Neuronal stem cell (in vitro differentiated cells): ENCODE measurements around the gene HP1BP3.

ENCODE experiments used
- DNase-seq: peaks from one replicate; pipeline ENCODE4 v3.0.0-alpha.2; 2013; ENCODE audit warnings: low spot score
- H2AFZ ChIP-seq: one replicate; pipeline ENCODE4 v1.6.1; 2013; ENCODE audit warnings: mild to moderate bottlenecking, low read length, inconsistent platforms
- H2AK5ac ChIP-seq: 2 replicates; pipeline ENCODE4 v1.6.1; 2013; ENCODE audit warnings: low read depth, mild to moderate bottlenecking, inconsistent platforms, low read length, moderate library complexity, mixed read lengths
- H2BK120ac ChIP-seq: 2 replicates; pipeline ENCODE4 v1.6.1; 2013; ENCODE audit warnings: low read depth, mild to moderate bottlenecking, inconsistent platforms, low read length, moderate library complexity, mixed read lengths
- H2BK12ac ChIP-seq: one replicate; pipeline ENCODE4 v1.6.1; 2013; ENCODE audit warnings: low read length, inconsistent platforms
- H2BK15ac ChIP-seq: 2 replicates; pipeline ENCODE4 v1.6.1; 2013; ENCODE audit warnings: mild to moderate bottlenecking, low read length, inconsistent platforms, mixed read lengths
- H2BK5ac ChIP-seq: one replicate; pipeline ENCODE4 v1.6.1; 2013; ENCODE audit warnings: inconsistent platforms, mild to moderate bottlenecking, low read length, moderate library complexity
- H3K14ac ChIP-seq: one replicate; pipeline ENCODE4 v1.6.1; 2013; ENCODE audit warnings: low read length, inconsistent platforms
- H3K18ac ChIP-seq: 2 replicates; pipeline ENCODE4 v1.6.1; 2013; ENCODE audit warnings: low read length, inconsistent platforms
- H3K23ac ChIP-seq: 2 replicates; pipeline ENCODE4 v1.6.1; 2013; ENCODE audit warnings: low read depth, mild to moderate bottlenecking, mixed read lengths, low read length, inconsistent platforms; ENCODE audit not compliant: poor library complexity
- H3K27ac ChIP-seq: replicated peaks from 3 replicates; pipeline ENCODE4 v1.5.1; 2013; ENCODE audit warnings: low read length, inconsistent platforms
- H3K27me3 ChIP-seq, 3 experiments: 2 replicates each; pipeline ENCODE4 v1.6.1; 2013; ENCODE audit warnings: low read length in 3 of 3, mild to moderate bottlenecking in 2 of 3, inconsistent platforms in 1 of 3, low read depth in 1 of 3, mixed read lengths in 1 of 3, moderate library complexity in 1 of 3; ENCODE audit not compliant: control insufficient read depth in 3 of 3, insufficient read depth in 3 of 3
- H3K36me3 ChIP-seq, 2 donors: replicated peaks in 1 of 2; 2 replicates each; pipeline ENCODE4 v1.6.1; 2013; ENCODE audit warnings: low read length in 2 of 2; ENCODE audit not compliant: control insufficient read depth in 2 of 2, insufficient read depth in 2 of 2
- H3K4ac ChIP-seq: 2 replicates; pipeline ENCODE4 v1.6.1; 2013; ENCODE audit warnings: inconsistent platforms, mild to moderate bottlenecking, low read length, moderate library complexity
- H3K4me1 ChIP-seq, 2 donors: 1 replicate in 1 of 2; 2 replicates in 1 of 2; pipeline ENCODE4 v1.6.1; 2013; ENCODE audit warnings: low read length in 2 of 2, low read depth in 1 of 2; ENCODE audit not compliant: control insufficient read depth in 2 of 2, insufficient read depth in 1 of 2
- H3K4me2 ChIP-seq: one replicate; pipeline ENCODE4 v1.6.1; 2013; ENCODE audit warnings: mild to moderate bottlenecking, low read length, inconsistent platforms; ENCODE audit not compliant: insufficient read depth, poor library complexity, severe bottlenecking
- H3K4me3 ChIP-seq, 2 donors: 2 replicates each; pipeline ENCODE4 v1.5.1; 2013; ENCODE audit warnings: low read length in 2 of 2, mild to moderate bottlenecking in 2 of 2, inconsistent platforms in 1 of 2, moderate library complexity in 1 of 2
- H3K79me1 ChIP-seq: one replicate; pipeline ENCODE4 v1.6.1; 2013; ENCODE audit warnings: low read depth, mild to moderate bottlenecking, inconsistent platforms, low read length, moderate library complexity
- H3K9ac ChIP-seq: one replicate; pipeline ENCODE4 v1.6.1; 2013; ENCODE audit warnings: mild to moderate bottlenecking, low read depth, low read length, inconsistent platforms; ENCODE audit not compliant: poor library complexity
- H3K9me3 ChIP-seq, 2 donors: replicated peaks in 1 of 2; 2 replicates each; pipeline versions ENCODE3 to v1.6.1; 2013; ENCODE audit warnings: low read length in 2 of 2, mild to moderate bottlenecking in 2 of 2, inconsistent platforms in 1 of 2, low read depth in 1 of 2, mixed read lengths in 1 of 2, moderate library complexity in 1 of 2; ENCODE audit not compliant: control insufficient read depth in 2 of 2, insufficient read depth in 1 of 2
- H4K8ac ChIP-seq: one replicate; pipeline ENCODE4 v1.6.1; 2013; ENCODE audit warnings: low read depth, mild to moderate bottlenecking, inconsistent platforms, low read length, moderate library complexity
- H4K91ac ChIP-seq: one replicate; pipeline ENCODE4 v1.6.1; 2013; ENCODE audit warnings: low read length, low read depth, mild to moderate bottlenecking, inconsistent platforms; ENCODE audit not compliant: poor library complexity
- WGBS, 2 donors: extraction: QIAGEN DNeasy Blood & Tissue Kit; methylation state at CpG; one replicate each; pipeline ENCODE4 v1.1.7; 2013; ENCODE audit warnings: missing lambda C conversion rate in 2 of 2, mixed read lengths in 1 of 2; ENCODE audit not compliant: insufficient read length in 2 of 2, insufficient replicate concordance in 1 of 2; ENCODE audit errors: extremely low coverage in 2 of 2; 5-methylcytosine and 5-hydroxymethylcytosine counted together

HP1BP3 gene

DNA sequence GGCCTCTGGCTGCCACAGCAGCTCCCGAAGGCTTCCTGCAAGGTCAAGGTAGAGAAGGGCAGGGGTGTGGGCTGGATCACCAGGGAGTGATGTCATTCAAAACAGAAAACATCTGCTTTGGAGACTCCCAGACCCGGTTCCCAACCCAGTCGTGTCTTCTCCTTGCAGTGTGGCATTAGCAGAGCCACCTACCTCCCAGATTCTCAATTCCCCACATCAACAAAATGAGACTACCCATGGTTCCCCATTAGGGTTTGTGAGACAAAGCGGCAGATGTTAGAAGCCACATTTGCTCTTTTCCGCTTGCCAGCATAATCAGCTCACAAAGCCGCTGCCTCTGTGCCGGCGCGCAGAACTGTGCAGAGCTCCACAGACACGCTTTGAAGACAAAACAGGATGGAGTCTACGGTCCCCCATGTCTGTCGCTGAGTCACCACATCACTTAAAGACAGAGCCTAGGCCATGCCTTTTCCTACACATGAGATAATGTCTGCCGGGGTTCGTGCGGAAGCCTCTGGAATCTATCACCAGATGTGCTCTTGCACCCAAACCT, 81.8 kb downstream of the HP1BP3 start:
- H4K8ac ChIP-seq = no peak overlapping the region
- no peak overlapping the region for H2BK120ac ChIP-seq
- H3K4me1 ChIP-seq = peaks cover 0 to 7% of the 10 kb centered on the region in 2 donors
- peak overlapping the region; percentile 64 for H2AFZ ChIP-seq
- H3K4me2 ChIP-seq = no peak overlapping the region
- H3K14ac ChIP-seq = no peak overlapping the region
- H3K18ac ChIP-seq = no peak overlapping the region
- H3K9me3 ChIP-seq = peaks cover 0 to 2% of the 10 kb centered on the region in 2 donors
- no peak overlapping the region for H3K4ac ChIP-seq
- H2BK12ac ChIP-seq = no peak overlapping the region
- no peaks in the 10 kb centered on the region for H3K27me3 ChIP-seq
- no CpG with 5 or more reads among the region's 15 CpGs for WGBS, 2 donors
- peak overlapping the region; percentile 6 for H2AK5ac ChIP-seq
- no peaks in the 10 kb centered on the region for H3K79me1 ChIP-seq
- peaks cover 0 to 4% of the 10 kb centered on the region in 2 donors for H3K36me3 ChIP-seq
- no peak for DNase-seq
- no peak overlapping the region for H2BK15ac ChIP-seq
- peak overlapping the region; percentile 17 for H3K23ac ChIP-seq
- no peak overlapping the region for H3K9ac ChIP-seq
- H3K27ac ChIP-seq = no peak overlapping the region
- H2BK5ac ChIP-seq = no peak overlapping the region
- no peak overlapping the region for H3K4me3 ChIP-seq
- H4K91ac ChIP-seq = no peak overlapping the region

DNA sequence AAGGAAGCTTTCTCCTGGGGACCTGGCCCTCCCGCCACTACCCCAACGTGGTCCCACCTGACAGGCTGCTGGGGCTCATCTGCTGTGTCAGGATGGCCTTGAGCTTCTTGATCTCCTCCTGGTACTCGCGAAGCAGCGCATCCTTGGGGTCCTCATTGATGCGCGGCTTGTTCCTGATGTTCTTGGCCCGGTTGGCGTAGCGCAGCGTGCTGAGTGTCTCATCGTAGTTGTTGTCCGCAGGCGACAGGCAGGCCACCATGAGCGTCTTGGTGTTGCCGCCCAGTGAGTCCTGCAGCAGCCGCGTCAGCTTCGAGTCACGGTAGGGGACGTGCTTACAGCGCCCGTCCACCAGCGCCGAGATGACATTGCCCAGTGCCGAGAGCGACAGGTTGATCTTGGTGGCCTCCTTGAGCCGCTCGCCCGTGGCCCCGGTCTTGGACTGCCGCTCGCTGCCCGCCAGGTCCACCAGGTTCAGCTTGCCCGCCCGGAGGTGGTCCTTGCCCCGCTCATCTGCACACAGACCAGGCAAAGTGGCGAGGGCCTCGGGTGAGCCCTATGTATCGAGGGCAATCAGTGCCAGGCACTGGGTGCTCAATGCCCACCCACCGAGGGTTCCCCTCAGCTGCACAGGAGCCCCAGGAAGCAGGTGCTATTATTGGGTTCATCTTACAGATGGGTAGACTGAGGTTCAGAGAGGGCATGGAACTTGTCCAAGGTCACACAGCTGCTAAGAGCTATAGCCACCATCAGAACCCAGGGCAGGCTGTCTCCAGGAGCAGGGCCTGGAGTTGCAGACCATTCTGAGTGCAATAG, 82.5 kb downstream of the HP1BP3 start:
- no CpG with 5 or more reads among the region's 41 CpGs for WGBS, 2 donors

DNA sequence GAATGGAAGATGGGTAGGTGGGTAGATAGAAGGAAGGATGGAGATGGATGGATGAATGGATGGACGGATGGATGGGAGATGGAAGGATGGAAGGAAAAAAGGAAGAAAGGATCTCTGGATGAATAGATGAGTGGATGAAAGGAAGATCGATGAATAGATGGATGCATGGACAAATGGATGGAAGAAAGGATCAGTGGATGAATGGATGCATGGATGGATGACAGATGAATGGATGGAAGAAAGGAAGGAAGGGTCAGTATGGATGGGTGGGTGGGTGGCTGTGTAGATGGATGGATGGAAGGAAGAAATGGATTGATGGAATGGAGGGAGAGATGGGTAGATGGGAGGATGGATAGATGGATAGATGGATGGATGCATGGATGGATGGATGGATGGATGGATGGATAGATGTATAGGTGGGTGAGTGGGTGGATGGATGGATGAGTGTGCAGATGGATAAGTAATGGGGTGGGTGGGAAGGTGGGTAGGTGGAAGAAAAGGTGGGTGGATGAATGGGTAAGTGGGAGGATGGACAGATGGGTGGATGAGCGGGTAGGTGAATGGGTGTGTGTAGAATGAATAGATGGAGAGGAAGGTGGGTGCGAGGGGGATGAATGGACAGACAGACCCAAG, 83.9 kb downstream of the HP1BP3 start:
- Histone ChIP-seq H2BK5ac (no peak overlapping the region), H2BK120ac (no peak overlapping the region), H3K79me1 (no peaks in the 10 kb centered on the region), H2BK15ac (no peak overlapping the region), H3K27me3 (no peaks in the 10 kb centered on the region), H3K27ac (no peak overlapping the region), H3K4me3 (no peak overlapping the region), H2AFZ (no peak overlapping the region), H3K4me1 (peaks cover 2 to 7% of the 10 kb centered on the region in 2 donors), H4K91ac (no peak overlapping the region), H3K9ac (no peak overlapping the region), H3K4ac (no peak overlapping the region), H2BK12ac (no peak overlapping the region), H3K14ac (no peak overlapping the region), H3K4me2 (no peak overlapping the region), H3K36me3 (peaks cover 0 to 2% of the 10 kb centered on the region in 2 donors), H3K23ac (no peak overlapping the region), H3K18ac (no peak overlapping the region), H2AK5ac (no peak overlapping the region), H3K9me3 (peaks cover 0 to 2% of the 10 kb centered on the region in 2 donors), H4K8ac (no peak overlapping the region)
- no peak for DNase-seq
- 97 to 100% methylated on average over 1 to 2 of the region's 4 CpGs for WGBS, 2 donors

More for the DNA sequence above, 82.5 kb downstream of the HP1BP3 start:
- Histone ChIP-seq H3K36me3 (peaks cover 0 to 4% of the 10 kb centered on the region in 2 donors), H3K4me3 (peak overlapping the region in 1 of 2 donors; percentile 45), H3K18ac (peak overlapping the region; percentile 15), H2AFZ (no peak overlapping the region), H3K4me1 (peaks cover 0 to 7% of the 10 kb centered on the region in 2 donors), H4K8ac (no peak overlapping the region), H3K9ac (no peak overlapping the region), H3K27ac (no peak overlapping the region), H3K23ac (peak overlapping the region; percentile 44), H3K4ac (no peak overlapping the region), H3K9me3 (peaks cover 0 to 2% of the 10 kb centered on the region in 2 donors), H3K4me2 (no peak overlapping the region), H2BK15ac (no peak overlapping the region), H2BK120ac (no peak overlapping the region), H3K14ac (no peak overlapping the region), H3K79me1 (no peaks in the 10 kb centered on the region), H2AK5ac (peak overlapping the region; percentile 6), H4K91ac (peak overlapping the region; percentile 38), H2BK5ac (no peak overlapping the region), H3K27me3 (no peaks in the 10 kb centered on the region), H2BK12ac (no peak overlapping the region)
- DNase-seq = no peak

DNA sequence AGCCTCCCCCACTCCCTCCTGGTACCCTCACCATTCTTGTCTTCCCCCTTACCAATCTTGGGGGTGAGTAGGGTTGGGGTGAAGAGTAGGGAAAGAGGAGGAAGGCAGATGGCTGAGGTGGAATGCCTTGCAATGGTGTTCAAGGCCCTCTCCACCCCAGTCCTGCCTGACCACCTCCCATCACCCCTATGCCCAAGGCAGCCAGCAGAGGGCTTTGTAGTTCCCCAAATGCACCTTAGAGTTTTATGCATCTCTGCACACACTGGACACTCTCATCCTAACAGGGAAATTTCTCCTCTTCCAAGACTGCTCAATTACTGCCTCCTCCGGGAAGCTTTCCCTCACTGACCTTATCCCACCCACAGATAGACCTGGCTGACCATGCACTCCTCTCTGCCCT, 84.7 kb downstream of the HP1BP3 start:
- no peaks in the 10 kb centered on the region for H3K79me1 ChIP-seq
- DNase-seq = no peak
- no CpG with 5 or more reads among the region's 1 CpG for WGBS, 2 donors

More for the DNA sequence above, 84.7 kb downstream of the HP1BP3 start:
- H3K4me1 ChIP-seq = peaks cover 6 to 9% of the 10 kb centered on the region in 2 donors
- H2BK15ac ChIP-seq = no peak overlapping the region
- no peak overlapping the region for H2AFZ ChIP-seq
- no peaks in the 10 kb centered on the region for H3K27me3 ChIP-seq
- no peak overlapping the region for H2BK120ac ChIP-seq
- no peak overlapping the region for H2BK5ac ChIP-seq
- H3K9ac ChIP-seq = no peak overlapping the region
- H3K4me2 ChIP-seq = no peak overlapping the region
- H3K4ac ChIP-seq = no peak overlapping the region
- H3K27ac ChIP-seq = no peak overlapping the region
- peak overlapping the region; percentile 4 for H3K23ac ChIP-seq
- no peak overlapping the region for H4K91ac ChIP-seq
- no peaks in the 10 kb centered on the region for H3K9me3 ChIP-seq
- H2AK5ac ChIP-seq = no peak overlapping the region
- H3K18ac ChIP-seq = peak overlapping the region; percentile 27
- H4K8ac ChIP-seq = no peak overlapping the region
- H3K36me3 ChIP-seq = peaks cover 0 to 2% of the 10 kb centered on the region in 2 donors
- no peak overlapping the region for H3K4me3 ChIP-seq
- H3K14ac ChIP-seq = no peak overlapping the region
- H2BK12ac ChIP-seq = no peak overlapping the region
